Spleen (tissue), 7 donors: ENCODE measurements around the gene SDK1.

Experiments
- CTCF ChIP-seq, 11 experiments: fragments of 200-600 bp in 7 of 11; fragments of 450-650 bp in 4 of 11; sonication (generic) in 4 of 11; IDR thresholded peaks in 8 of 11; conservative IDR thresholded peaks in 3 of 11; 1 replicate in 7 of 11; 2 replicates in 4 of 11; pipeline versions ENCODE4 v1.4.0 to v1.8.0; 2016 to 2021; ENCODE audit warnings: antibody characterized with exemption in 11 of 11, inconsistent platforms in 4 of 11, mild to moderate bottlenecking in 1 of 11
- POLR2AphosphoS5 ChIP-seq, 3 donors: sonication (generic); formaldehyde crosslinking; IDR thresholded peaks; one replicate each; pipeline ENCODE4 v1.5.1; 2017; ENCODE audit warnings: antibody characterized with exemption in 3 of 3
- donor health status: DM: no; HTN: no; CAD: no; lungs with moderate emphysema.
- donor health status: DM: no; HTN: no; CAD: no.
- donor health status: DM: no; HTN: no; CAD: no.

GRCh38 chr7:3683546-3684539 lies 382.8 kb downstream of the SDK1 start:
- TF ChIP-seq CTCF (IDR thresholded peaks at IDR 0.05 in 8 of 11, conservative IDR thresholded peaks at IDR 0.05 in 3 of 11), result no peak
- no peak for TF ChIP-seq POLR2AphosphoS5 (IDR thresholded peaks at IDR 0.05)
